Measurements from ENCODE around the gene PRR12. TPM values are rescaled to one million over a fixed set of nuclear protein-coding genes. Genes with fewer than 3 reads are reported as not detected.

Gene PRR12
- total RNA-seq, 1 experiment from 2014 or later: 22.9 TPM

GRCh38 chr19:49635530-49636232, 44.7 kb downstream of the PRR12 start:
- in situ Hi-C loops (cut with HindIII; ENCODE audit: low pct_unique_long_range_greater_than_20kb, low sequenced_read_pairs) (no loop called here), intact Hi-C loops (cut with micrococcal nuclease; ENCODE audit: unreplicated experiment) (no loop called here)
- Histone ChIP-seq H3K36me3 (ENCODE audit: control insufficient read depth, insufficient read depth, low read length) (no peaks in the 10 kb centered on the region), H3K4me1 (ENCODE audit: control insufficient read depth, insufficient read depth, low read length) (peaks cover 3% of the 10 kb centered on the region; the same call in 1 of the 2 replicates), H3K4me3 (ENCODE audit: low read depth in 2 of 2, low read length in 2 of 2) (no peak overlapping the region), H3K27ac (ENCODE audit: low read length) (no peak overlapping the region), H3K27me3 (ENCODE audit: control insufficient read depth, insufficient read depth, low read length) (no peaks in the 10 kb centered on the region), H3K9me3 (ENCODE audit: control insufficient read depth, insufficient read depth, low read depth, low read length) (no peaks in the 10 kb centered on the region)
- DNase-seq (ENCODE audit: low read depth, low spot score) (no peak), ATAC-seq (no peak)
- BruUV-seq (replicated peaks): no TSS peak
- no peak for TF ChIP-seq POLR2AphosphoS5 (IDR thresholded peaks at IDR 0.05; ENCODE audit: low read depth, low read length)
- POLR2A ChIA-PET: interaction anchor here (0.5 kb wide), 1 partner anchor 42 kb away, joined by 4 read pairs; no protein-coding TSS in a partner anchor
- CTCF ChIA-PET: no interaction called here

- no TSS peak for BruUV-seq (replicated peaks)
- ATAC-seq (no peak), DNase-seq (ENCODE audit: low read depth, low spot score) (no peak)
- in situ Hi-C loops (cut with HindIII; ENCODE audit: low pct_unique_long_range_greater_than_20kb, low sequenced_read_pairs) (no loop called here), intact Hi-C loops (cut with micrococcal nuclease; ENCODE audit: unreplicated experiment) (no loop called here)
- peaks cover 3% of the 10 kb centered on the region; the same call in 1 of the 2 replicates for H3K4me1 ChIP-seq (ENCODE audit: control insufficient read depth, insufficient read depth, low read length)
- no peaks in the 10 kb centered on the region for H3K9me3 ChIP-seq (ENCODE audit: control insufficient read depth, insufficient read depth, low read depth, low read length)
- TF ChIP-seq, protein P1, sequence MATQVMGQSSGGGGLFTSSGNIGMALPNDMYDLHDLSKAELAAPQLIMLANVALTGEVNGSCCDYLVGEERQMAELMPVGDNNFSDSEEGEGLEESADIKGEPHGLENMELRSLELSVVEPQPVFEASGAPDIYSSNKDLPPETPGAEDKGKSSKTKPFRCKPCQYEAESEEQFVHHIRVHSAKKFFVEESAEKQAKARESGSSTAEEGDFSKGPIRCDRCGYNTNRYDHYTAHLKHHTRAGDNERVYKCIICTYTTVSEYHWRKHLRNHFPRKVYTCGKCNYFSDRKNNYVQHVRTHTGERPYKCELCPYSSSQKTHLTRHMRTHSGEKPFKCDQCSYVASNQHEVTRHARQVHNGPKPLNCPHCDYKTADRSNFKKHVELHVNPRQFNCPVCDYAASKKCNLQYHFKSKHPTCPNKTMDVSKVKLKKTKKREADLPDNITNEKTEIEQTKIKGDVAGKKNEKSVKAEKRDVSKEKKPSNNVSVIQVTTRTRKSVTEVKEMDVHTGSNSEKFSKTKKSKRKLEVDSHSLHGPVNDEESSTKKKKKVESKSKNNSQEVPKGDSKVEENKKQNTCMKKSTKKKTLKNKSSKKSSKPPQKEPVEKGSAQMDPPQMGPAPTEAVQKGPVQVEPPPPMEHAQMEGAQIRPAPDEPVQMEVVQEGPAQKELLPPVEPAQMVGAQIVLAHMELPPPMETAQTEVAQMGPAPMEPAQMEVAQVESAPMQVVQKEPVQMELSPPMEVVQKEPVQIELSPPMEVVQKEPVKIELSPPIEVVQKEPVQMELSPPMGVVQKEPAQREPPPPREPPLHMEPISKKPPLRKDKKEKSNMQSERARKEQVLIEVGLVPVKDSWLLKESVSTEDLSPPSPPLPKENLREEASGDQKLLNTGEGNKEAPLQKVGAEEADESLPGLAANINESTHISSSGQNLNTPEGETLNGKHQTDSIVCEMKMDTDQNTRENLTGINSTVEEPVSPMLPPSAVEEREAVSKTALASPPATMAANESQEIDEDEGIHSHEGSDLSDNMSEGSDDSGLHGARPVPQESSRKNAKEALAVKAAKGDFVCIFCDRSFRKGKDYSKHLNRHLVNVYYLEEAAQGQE (IDR thresholded peaks at IDR 0.05; ENCODE audit: insufficient read depth in 1 of 2, low read depth in 2 of 2, low read length in 1 of 2): no peak
- TF ChIP-seq POLR2AphosphoS5 (IDR thresholded peaks at IDR 0.05; ENCODE audit: low read depth, low read length) (no peak), SIN3A (IDR thresholded peaks at IDR 0.05; ENCODE audit: borderline replicate concordance, insufficient read depth, low read depth, low read length) (no peak), TCF7L2 (IDR thresholded peaks at IDR 0.05; ENCODE audit: low read depth, low read length) (no peak)
- TF ChIP-seq, protein P2, sequence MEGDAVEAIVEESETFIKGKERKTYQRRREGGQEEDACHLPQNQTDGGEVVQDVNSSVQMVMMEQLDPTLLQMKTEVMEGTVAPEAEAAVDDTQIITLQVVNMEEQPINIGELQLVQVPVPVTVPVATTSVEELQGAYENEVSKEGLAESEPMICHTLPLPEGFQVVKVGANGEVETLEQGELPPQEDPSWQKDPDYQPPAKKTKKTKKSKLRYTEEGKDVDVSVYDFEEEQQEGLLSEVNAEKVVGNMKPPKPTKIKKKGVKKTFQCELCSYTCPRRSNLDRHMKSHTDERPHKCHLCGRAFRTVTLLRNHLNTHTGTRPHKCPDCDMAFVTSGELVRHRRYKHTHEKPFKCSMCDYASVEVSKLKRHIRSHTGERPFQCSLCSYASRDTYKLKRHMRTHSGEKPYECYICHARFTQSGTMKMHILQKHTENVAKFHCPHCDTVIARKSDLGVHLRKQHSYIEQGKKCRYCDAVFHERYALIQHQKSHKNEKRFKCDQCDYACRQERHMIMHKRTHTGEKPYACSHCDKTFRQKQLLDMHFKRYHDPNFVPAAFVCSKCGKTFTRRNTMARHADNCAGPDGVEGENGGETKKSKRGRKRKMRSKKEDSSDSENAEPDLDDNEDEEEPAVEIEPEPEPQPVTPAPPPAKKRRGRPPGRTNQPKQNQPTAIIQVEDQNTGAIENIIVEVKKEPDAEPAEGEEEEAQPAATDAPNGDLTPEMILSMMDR (IDR thresholded peaks at IDR 0.05): no peak
- CTCF ChIA-PET: no interaction called here
- no peaks in the 10 kb centered on the region for H3K36me3 ChIP-seq (ENCODE audit: control insufficient read depth, insufficient read depth, low read length)
- H3K4me3 ChIP-seq (ENCODE audit: low read depth in 2 of 2, low read length in 2 of 2): no peak overlapping the region
- H3K27ac ChIP-seq (ENCODE audit: low read length): peak overlapping the region; percentile 18; the same call in 1 of the 2 replicates
- POLR2A ChIA-PET: interaction anchor here (0.5 kb wide), 1 partner anchor 43 kb away, joined by 4 read pairs; no protein-coding TSS in a partner anchor
- H3K27me3 ChIP-seq (ENCODE audit: control insufficient read depth, insufficient read depth, low read length): no peaks in the 10 kb centered on the region
Measured at GRCh38 chr19:49636233-49636932, 45.4 kb downstream of the PRR12 start.
